HCT116 (cell line): ENCODE measurements around the gene HPDL. TPM values are rescaled to one million over a fixed set of nuclear protein-coding genes. Genes with fewer than 3 reads are reported as not detected.

Experiments
- ATAC-seq: fragments of 200-7000 bp; cut with Tn5 transposase; 2 replicates; pipeline ENCODE4 v1.9.1; 2020; ENCODE audit warnings: mild to moderate bottlenecking, moderate library complexity
- BruUV-seq: library from RNA; stranded (reverse); fragments of 400-500 nt; replicated peaks from 2 replicates; lab custom pipeline; 2021; lab: Mats Ljungman, UMichigan
- CTCF ChIA-PET: fragments of 300-600 bp; sonication (Branson Sonifier 250); formaldehyde crosslinking; loops from one replicate; lab custom pipeline; 2021; ENCODE audit warnings: antibody characterized with exemption; lab: Charles Lee
- POLR2A ChIA-PET: fragments of 300-600, 350-600 bp; sonication (Branson Sonifier 250); formaldehyde crosslinking; loops from one replicate; lab custom pipeline; 2021; ENCODE audit warnings: antibody characterized with exemption; lab: Charles Lee
- RAD21 ChIA-PET, 2 experiments: fragments of 300-600 bp; sonication (Branson Sonifier 250); formaldehyde crosslinking; loops; one replicate each; lab custom pipeline; 2023; ENCODE audit warnings: low total read pairs in 2 of 2; ENCODE audit not compliant: uncharacterized antibody in 2 of 2, unreplicated experiment in 2 of 2, low non-redundant PET in 1 of 2; lab: Charles Lee
- DNase-seq: peaks from one replicate; pipeline ENCODE4 v3.0.0-alpha.2; 2010; ENCODE audit warnings: low read depth, low spot score
- H2AFZ ChIP-seq: fragments of 200-600 bp; shearing (Covaris generic), sonication (generic); 2 replicates; pipeline ENCODE4 v1.6.1; 2017; ENCODE audit warnings: low read depth, mixed run types, mixed read lengths, antibody characterized with exemption, low read length; ENCODE audit not compliant: poor library complexity, severe bottlenecking
- H3K27ac ChIP-seq: 2 replicates; pipeline ENCODE4 v1.5.1; 2012; ENCODE audit warnings: low read depth, low read length
- H3K27me3 ChIP-seq: fragments of 200-600 bp; sonication (generic); 2 replicates; pipeline ENCODE4 v1.6.1; 2016; ENCODE audit warnings: mixed run types, low read length, mixed read lengths; ENCODE audit not compliant: insufficient read depth
- H3K36me3 ChIP-seq, 2 experiments: fragments of 200-500 bp in 1 of 2; fragments of 200-600 bp in 1 of 2; sonication (Bioruptor generic) in 1 of 2; sonication (generic) in 1 of 2; 2 replicates each; pipeline versions ENCODE4 v1.5.1 to v1.6.1; 2014 to 2016; ENCODE audit warnings: low read length in 2 of 2, inconsistent platforms in 1 of 2, mixed read lengths in 1 of 2, mixed run types in 1 of 2; ENCODE audit not compliant: insufficient read depth in 2 of 2, control insufficient read depth in 1 of 2
- H3K4me1 ChIP-seq, 2 experiments: fragments of 200-600 bp in 1 of 2; sonication (generic) in 1 of 2; 2 replicates each; pipeline versions ENCODE4 v1.5.1 to v1.6.1; 2012 to 2017; ENCODE audit warnings: low read length in 2 of 2, inconsistent platforms in 1 of 2, mild to moderate bottlenecking in 1 of 2, mixed read lengths in 1 of 2, mixed run types in 1 of 2, moderate library complexity in 1 of 2; ENCODE audit not compliant: insufficient read depth in 2 of 2, control insufficient read depth in 1 of 2
- H3K4me2 ChIP-seq: fragments of 200-600 bp; sonication (generic); 2 replicates; pipeline ENCODE4 v1.6.1; 2017; ENCODE audit warnings: mixed run types, low read length, mixed read lengths
- H3K4me3 ChIP-seq, 2 experiments: fragments of 200-600 bp in 1 of 2; sonication (generic) in 1 of 2; replicated peaks in 1 of 2; 2 replicates each; pipeline ENCODE4 v1.5.1; 2011 to 2016; ENCODE audit warnings: low read length in 2 of 2, control low read depth in 1 of 2, low read depth in 1 of 2, mild to moderate bottlenecking in 1 of 2, mixed read lengths in 1 of 2, mixed run types in 1 of 2
- H3K79me2 ChIP-seq: fragments of 200-600 bp; sonication (generic); 2 replicates; pipeline ENCODE4 v1.6.1; 2017; ENCODE audit warnings: mild to moderate bottlenecking, mixed run types, low read length, moderate library complexity, mixed read lengths; ENCODE audit not compliant: insufficient read depth
- H3K9ac ChIP-seq: fragments of 200-600 bp; sonication (generic); 2 replicates; pipeline ENCODE4 v1.6.1; 2016; ENCODE audit warnings: low read length, mixed read lengths
- H3K9me2 ChIP-seq: fragments of 200-600 bp; sonication (generic), shearing (Covaris generic); 2 replicates; pipeline ENCODE4 v1.6.1; 2017; ENCODE audit warnings: mixed run types, mild to moderate bottlenecking, moderate library complexity; ENCODE audit not compliant: insufficient read depth
- H3K9me3 ChIP-seq, 2 experiments: fragments of 200-500 bp in 1 of 2; fragments of 200-600 bp in 1 of 2; sonication (Bioruptor generic) in 1 of 2; sonication (generic) in 1 of 2; 2 replicates each; pipeline ENCODE4 v1.6.1; 2014 to 2017; ENCODE audit warnings: low read length in 2 of 2, mixed read lengths in 2 of 2, inconsistent platforms in 1 of 2, low read depth in 1 of 2, mild to moderate bottlenecking in 1 of 2, mixed run types in 1 of 2, moderate library complexity in 1 of 2; ENCODE audit not compliant: control insufficient read depth in 1 of 2, insufficient read depth in 1 of 2
- H4K20me1 ChIP-seq: fragments of 200-600 bp; sonication (generic), shearing (Covaris generic); 2 replicates; pipeline ENCODE4 v1.6.1; 2017; ENCODE audit warnings: mixed run types, mild to moderate bottlenecking, moderate library complexity; ENCODE audit not compliant: insufficient read depth
- EGR1 ChIP-seq: IDR thresholded peaks from 2 replicates; pipeline ENCODE4 v1.6.1; 2012; ENCODE audit warnings: low read depth
- ELF1 ChIP-seq: IDR thresholded peaks from 2 replicates; pipeline ENCODE4 v1.6.1; 2012; ENCODE audit warnings: low read depth, borderline replicate concordance
- FOSL1 ChIP-seq: IDR thresholded peaks from 2 replicates; pipeline ENCODE4 v1.6.1; 2012; ENCODE audit warnings: low read depth
- MAX ChIP-seq: IDR thresholded peaks from 2 replicates; pipeline ENCODE4 v1.6.1; 2012
- POLR2A ChIP-seq: IDR thresholded peaks from 2 replicates; pipeline ENCODE4 v1.7.0; 2011; ENCODE audit warnings: borderline replicate concordance; ENCODE audit not compliant: insufficient read depth, insufficient read length; ENCODE audit errors: extremely low read depth
- POLR2AphosphoS5 ChIP-seq: IDR thresholded peaks from 2 replicates; pipeline ENCODE4 v1.6.1; 2011; ENCODE audit warnings: mild to moderate bottlenecking, low read depth, low read length, moderate library complexity
- RAD21 ChIP-seq: IDR thresholded peaks from 2 replicates; pipeline ENCODE4 v1.6.1; 2012; ENCODE audit warnings: low read depth, mild to moderate bottlenecking
- SIN3A ChIP-seq: IDR thresholded peaks from 2 replicates; pipeline ENCODE4 v1.6.1; 2012; ENCODE audit warnings: low read depth
- SP1 ChIP-seq: IDR thresholded peaks from 2 replicates; pipeline ENCODE4 v1.6.1; 2012; ENCODE audit warnings: low read depth
- TCF7L2 ChIP-seq: IDR thresholded peaks from 2 replicates; pipeline ENCODE4 v1.7.0; 2011; ENCODE audit warnings: borderline replicate concordance, inconsistent platforms; ENCODE audit not compliant: insufficient read depth, insufficient read length; ENCODE audit errors: extremely low read depth
- ZBTB33 ChIP-seq: IDR thresholded peaks from 2 replicates; pipeline ENCODE4 v1.6.1; 2011; ENCODE audit warnings: mild to moderate bottlenecking, low read length, moderate library complexity; ENCODE audit not compliant: insufficient replicate concordance; ENCODE audit errors: extremely low read depth
- ZFX ChIP-seq: fragments of 450-650 bp; IDR thresholded peaks from 2 replicates; pipeline ENCODE4 v1.6.1; 2017
- intact Hi-C: fragments of 100-400 bp; cut with micrococcal nuclease; formaldehyde crosslinking; loops from 2 replicates; pipeline ENCODE4 v1.10.0; 2022
- total RNA-seq: library from RNA; stranded (reverse); gene quantifications from one replicate; pipeline ENCODE4 v1.2.1, GENCODE V29; 2021; ENCODE audit not compliant: unreplicated experiment

Gene HPDL
- total RNA-seq, 1 experiment from 2014 or later = not detected

- no peak for DNase-seq
- H3K9me2 ChIP-seq = no peaks in the 10 kb centered on the region
- no peaks in the 10 kb centered on the region for H4K20me1 ChIP-seq
- peaks cover 2 to 13% of the 10 kb centered on the region in 2 experiments; a peak in 3 of 4 replicates for H3K4me1 ChIP-seq
- no peaks in the 10 kb centered on the region for H3K79me2 ChIP-seq
- H3K4me3 ChIP-seq = no peak overlapping the region
- intact Hi-C loops = no loop called here
- no peaks in the 10 kb centered on the region for H3K9me3 ChIP-seq
- ChIA-PET CTCF (interaction anchor here (7.8 kb wide), 1 partner anchor 283 kb away, joined by 214 read pairs; the partner anchor contains the start of genes HECTD3 and UROD), POLR2A (interaction anchor here (1.3 kb wide), 1 partner anchor 287 kb away, joined by 5 read pairs; the partner anchor contains the start of gene UROD)
- H3K27me3 ChIP-seq = no peaks in the 10 kb centered on the region
- H3K4me2 ChIP-seq = no peak overlapping the region
- no peak overlapping the region for H3K9ac ChIP-seq
- H3K27ac ChIP-seq = no peak overlapping the region
- no peaks in the 10 kb centered on the region for H3K36me3 ChIP-seq
- TF ChIP-seq POLR2A (no peak), EGR1 (no peak), MAX (no peak), RAD21 (no peak), TCF7L2 (no peak), ZFX (no peak), SIN3A (no peak), SP1 (no peak), ZBTB33 (no peak), ELF1 (no peak), POLR2AphosphoS5 (no peak), FOSL1 (no peak)
- TF ChIP-seq, all 23 proteins: peak for 0
- RAD21 ChIA-PET = interaction anchor here in 1 of 2 experiments (2.2 kb wide), 1 partner anchor 285 kb away, joined by 9 read pairs; no protein-coding TSS in a partner anchor
- no peak for ATAC-seq
- no TSS peak for BruUV-seq
- no peak overlapping the region for H2AFZ ChIP-seq
Measured at GRCh38 chr1:45299296-45299695, 27.4 kb upstream of the HPDL start.
